ENCODE data around the gene TACC3.
A peak's percentile ranks its signal among the peaks of the same experiment; 100 is the strongest.

TACC3 gene

DNA sequence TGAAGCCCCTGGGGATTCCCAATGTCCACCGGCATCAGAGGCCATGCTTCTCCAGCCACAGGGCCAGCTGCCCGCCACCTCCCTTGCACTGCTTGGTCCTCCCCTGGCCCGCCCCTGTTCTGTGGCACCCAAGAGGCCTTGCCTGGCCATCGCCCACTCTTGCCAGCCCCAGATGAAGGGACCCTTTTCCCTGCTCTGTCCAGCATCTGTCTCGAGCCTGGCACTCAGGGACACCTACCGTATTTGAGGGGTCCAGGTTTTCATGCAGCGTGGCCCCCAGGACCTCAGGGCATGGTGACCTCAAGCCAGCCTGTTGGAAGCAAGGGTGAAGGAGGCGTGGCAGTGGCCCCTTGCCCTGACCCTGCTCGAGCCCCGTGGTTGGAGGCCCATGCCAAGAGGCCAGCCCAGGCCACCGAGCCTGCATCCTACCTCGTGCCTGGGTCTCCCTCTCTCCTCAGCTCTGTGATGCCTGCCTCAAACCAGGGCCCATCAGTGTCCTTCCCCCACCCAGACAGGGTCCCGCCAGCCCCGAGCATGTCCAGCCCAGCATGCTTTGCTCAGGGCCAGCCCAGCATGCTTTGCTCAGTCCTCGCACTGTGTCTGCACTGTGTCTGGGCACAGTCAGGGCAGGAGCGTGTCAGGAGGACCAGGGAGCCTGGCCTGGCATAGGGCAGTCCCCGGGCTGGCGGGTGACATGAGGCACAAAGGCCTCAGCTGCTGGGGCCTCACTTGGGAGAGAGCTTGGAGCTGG is 57.5 kb downstream of the TACC3 start:
- no peak for DNase-seq

DNA sequence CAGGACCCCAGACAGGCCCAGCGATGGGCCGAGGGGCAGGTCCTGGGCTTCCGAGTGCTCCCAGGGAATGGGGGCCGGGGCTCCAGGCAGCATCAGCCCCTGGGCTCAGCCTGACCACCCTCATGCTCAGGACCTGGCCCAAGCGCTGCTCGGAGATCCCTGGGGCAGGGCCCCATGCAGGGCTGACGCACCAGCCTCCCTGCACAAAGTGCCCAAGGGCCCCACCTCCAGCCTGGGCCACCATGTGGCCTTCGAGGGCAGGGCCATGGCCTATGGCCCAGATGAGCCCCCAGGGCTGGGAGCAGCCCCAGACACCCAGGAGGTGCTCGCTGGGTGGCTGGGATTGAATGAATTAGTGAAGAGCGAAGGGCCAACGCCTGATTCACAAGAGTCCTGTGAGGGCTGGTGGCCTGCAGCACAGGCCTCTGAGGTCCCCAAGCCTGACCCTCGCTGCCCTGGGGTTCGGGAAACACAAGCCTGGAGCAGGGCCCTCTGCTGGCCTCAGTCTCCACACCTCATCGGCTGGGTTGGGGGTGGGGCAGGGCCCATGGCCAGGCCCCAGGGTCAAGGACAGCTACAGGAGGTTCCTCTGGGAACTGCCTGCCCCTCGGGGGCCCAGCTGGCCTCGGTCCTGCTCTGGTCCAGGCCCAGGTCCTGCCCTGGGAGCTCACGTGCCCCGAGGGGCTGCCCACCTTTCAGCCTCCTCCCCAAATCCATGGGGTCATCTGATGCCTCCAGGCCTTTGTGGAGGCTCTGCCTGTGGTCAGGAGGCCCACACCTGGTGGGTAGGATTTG is 58.5 kb downstream of the TACC3 start:
- no peak for DNase-seq

DNA sequence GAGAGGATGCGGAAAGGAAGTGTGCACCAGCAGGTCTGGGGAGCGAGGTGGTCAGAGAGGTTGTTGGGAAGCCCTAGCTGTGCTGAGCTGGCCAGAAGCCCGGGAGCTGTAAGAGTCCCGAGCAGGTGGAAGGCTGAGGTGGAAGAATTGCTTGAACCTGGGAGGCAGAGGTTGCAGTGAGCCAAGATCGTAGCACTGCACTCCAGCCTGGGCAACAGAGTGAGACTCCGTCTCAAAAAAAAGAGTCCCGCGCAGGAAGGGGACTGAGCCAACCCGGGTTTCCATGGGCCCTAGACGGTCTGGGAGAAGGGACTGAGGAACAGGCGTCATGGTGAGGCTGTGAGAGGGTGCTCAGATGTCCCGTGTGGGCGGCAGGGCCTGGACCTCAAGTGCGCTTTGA is 59.1 kb downstream of the TACC3 start:
- no peak for DNase-seq

DNA sequence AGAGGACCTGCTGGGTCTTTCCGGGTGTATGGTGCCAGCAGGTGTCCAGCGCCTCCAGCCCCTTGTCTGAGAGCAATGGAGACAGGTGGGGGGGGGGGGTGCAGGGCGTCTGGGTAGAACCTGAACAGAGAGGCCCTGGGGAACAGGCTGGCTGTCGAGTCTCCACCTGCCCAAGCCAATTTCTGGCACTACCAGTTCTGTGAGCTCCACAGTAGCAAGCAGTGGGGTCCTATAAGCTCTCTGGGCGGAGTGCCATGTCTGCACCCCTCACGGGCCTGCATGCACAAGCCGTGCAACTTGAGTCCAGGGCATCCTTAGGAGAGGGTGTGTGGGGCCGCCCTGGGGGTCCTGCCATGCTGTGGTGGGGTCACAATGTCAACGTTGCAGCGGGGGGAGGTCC is 61.7 kb downstream of the TACC3 start:
- no peak for DNase-seq

DNA sequence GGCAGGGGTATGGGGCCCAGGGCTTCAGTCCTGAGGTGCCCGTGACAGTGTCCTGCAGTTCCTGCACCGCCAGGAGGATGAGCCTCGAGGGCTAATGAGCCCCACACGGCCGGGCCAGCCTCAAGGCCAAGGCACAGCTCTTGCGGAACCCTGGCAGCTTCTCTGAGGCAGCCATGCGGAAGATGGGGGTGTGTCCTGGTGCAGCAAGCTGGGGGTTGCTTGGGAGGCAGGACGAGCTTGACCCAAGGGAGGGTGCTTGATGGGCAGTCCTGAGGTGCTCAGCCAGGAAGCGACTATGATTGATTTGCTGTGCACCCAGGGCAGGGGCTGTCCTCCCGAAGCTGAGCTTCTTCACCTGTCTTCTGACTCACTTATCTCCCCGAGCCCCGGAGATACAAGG is 62.6 kb downstream of the TACC3 start:
- no peak for DNase-seq

DNA sequence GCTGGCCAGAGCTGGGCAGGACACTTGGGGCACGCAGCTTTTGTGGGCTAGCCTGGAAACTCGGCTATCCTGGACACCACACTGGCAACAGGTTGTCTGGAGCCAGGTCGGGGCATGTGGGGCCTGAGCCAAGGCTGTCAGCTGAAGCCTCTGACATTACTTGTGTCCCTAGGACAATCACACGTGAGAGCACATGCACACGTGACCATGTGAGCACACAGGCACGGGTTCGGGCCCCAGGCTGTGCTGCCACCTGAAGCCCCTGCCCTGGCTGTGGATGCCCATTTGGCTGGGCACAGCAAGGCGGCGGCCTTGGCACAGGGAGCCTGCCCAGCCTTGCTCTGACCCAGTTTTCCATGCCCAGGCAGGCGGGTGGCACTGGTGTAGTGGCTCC is 63.1 kb downstream of the TACC3 start:
- no peak for DNase-seq

DNA sequence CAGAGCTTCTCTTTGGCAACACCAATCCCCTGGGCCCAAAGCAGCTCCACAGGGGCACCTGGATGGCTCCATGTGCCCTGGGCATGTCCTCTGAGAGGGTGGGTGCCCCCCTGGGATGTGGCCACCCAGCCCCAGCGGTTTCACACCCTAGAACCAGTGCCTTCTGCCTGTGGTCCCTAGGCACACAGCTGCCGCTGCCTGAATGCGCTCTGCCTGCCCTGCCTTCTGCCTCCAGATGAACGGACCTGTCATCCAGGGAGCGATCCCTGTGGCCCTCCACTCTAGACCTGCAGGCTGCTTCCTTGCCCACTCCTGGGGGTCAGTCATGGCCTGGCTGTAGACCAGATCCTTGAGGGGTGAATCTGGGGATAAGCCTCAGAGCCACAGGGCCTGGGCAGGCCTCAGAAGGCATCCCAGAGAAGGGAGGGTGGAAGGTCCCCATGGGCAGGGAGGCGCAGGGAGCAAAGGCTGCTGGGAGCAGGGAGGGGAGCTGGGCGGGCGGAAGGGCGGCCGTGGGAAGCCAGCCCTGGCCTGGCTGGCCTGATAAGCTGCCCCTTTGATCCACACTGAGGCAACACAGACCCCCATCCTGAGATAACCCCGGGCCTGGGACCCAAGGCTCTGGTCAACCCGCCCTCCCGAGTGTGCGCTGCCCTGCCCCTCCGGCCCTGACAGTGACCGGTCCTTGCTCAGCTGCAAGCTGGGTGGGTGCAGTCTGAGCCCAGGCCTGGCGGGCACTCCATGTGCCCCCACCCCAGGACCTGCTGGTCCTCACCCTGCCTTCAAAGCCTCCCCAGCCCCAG is 63.7 kb downstream of the TACC3 start:
- no peak for DNase-seq

DNA sequence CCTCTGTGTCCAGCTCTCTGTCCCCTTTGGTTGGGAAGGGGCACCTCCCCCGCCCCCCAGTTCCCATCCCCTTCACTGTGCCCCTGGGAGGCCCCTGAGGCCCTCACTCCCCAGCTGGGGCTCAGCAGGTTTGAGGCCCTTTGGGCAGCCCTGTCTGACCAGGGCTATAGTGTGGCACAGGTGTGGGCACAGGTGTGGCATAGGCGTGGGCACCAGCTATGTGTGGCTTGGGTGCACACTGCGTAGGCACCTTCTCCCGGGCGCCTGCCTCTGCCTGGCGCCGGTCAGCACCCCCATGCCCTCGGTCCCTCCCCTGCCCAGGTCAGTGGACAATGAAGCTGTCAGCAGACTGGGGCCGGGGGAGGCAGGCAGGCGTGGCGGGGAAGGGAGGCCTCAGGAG is 64.3 kb downstream of the TACC3 start:
- no peak for DNase-seq

DNA sequence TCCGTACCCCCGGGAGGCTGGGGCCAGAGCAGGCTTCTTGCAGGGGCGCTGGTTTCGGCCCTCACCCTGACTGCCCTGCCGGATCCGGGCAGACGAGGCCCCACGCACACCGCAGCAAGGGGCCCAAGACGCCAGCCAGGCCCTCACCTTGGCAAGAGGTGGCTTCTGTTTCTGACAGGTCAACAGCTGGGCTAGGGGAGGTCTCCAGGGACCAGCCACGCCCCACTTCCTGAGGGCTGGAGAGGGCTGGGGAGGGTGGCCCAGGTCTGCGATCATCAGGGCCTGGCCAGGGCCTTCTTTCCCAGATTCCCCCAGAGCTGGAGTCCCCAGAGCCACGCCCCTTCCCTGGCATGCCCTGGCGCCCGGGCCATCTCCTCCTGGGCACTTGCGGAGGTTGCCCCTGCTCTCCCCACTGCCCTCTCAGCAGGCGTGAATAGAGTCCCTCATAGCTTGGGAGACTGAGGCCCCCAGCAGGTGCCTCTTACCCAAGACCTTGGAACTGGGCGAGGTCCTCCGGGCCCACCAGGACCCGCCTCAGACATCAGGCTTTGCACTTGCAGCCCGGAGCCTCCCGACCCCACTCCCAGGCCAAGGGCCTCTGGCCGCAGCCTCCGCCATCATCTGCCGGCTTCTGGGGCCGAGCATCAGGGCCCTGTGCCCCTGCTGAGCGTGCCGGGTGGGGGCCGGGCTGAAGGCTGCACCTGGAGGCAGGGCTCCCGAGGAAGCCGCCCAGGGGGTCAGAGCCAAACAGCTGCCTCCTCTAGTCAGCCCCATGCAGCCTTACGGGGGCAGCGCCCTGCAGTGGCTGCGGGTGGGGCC is 65.4 kb downstream of the TACC3 start:
- DNase-seq, result no peak

DNA sequence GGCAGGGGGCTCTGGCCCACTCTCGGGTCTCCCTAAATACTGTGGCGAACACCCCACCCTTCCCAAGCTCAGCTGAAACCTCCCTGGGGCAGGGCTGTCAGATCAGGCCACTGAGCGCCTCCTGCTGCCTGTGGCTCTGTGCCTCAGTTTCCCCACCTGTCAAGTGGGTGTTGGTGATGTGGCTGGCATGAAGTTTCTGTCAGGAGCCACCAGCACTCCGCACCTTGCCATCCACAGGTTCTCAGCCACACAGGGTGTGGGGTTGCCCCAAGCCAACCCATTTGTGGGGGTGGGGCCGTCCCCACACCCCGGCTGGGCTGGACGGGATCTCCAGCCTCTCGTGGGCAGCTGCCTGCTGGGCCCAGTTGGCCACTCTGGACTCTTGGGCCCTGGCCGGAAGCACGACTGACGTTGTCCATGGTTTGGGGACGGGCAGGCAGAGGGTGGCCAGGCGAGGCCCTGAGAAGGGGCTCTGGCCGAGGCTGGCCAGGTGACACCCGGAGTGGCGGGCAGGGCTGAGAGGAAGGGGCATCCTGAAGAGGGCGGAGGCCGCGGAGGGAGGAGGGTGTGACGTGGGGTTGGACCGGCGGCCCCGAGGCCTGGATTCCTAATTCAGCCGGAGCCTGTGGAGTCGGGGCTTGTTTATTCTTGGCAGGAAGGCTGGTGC is 66.2 kb downstream of the TACC3 start:
- DNase-seq, result no peak

DNA sequence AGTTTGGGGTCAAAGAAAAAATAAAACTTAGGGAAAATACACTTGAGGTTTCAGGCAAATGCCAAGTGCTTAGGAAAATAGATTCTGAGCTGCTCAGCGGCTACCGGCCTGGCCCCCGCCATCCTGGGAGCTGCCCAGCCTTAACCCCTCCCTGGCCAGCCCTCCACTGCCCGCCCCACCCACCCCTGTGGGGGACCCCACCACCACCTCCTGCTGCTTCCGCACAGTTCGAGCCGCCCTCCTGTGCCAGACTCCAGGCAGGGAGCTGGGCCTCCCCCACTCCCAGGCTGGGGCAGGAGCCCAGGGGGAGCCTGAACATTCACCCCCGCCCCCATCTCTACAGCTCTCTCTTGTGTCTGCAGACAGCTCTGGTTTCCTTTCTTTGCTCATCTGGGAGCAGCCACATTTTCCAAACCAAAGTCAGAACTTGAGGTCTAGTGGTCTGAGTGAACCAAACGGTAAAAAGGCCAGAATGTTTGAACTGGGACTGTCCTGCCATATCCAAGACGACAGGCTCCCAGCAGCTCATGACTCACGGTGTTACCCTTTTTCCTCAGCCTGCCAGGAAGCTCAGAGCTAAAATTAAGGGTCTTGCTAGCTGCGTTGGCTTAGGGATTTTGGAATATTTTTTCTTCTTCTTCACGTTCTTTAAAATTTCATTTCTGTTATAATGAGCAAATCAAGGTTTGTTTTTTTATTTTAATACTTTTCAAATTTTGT is 67.1 kb downstream of the TACC3 start:
- no peak for DNase-seq

DNA sequence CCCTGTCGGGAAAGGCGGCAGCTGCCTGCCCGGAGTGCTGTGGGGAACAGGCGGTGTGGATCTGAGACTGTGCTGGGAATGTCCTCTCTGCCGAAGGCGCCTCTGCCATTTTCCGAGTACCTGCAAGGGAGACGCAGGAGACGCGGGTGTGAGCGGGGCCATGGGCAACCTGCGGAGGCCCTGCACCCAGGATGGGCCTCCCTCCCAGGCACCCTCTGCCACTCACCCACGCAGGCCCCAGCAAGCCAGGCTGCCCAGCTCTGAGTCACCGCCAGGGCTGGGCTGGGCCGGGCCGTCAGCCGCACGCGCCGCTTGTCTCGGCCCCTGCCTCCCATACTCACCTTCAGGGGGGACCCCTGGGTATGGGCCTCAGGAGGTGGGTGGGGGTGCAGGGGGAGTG is 68.2 kb downstream of the TACC3 start:
- no peak for DNase-seq

DNA sequence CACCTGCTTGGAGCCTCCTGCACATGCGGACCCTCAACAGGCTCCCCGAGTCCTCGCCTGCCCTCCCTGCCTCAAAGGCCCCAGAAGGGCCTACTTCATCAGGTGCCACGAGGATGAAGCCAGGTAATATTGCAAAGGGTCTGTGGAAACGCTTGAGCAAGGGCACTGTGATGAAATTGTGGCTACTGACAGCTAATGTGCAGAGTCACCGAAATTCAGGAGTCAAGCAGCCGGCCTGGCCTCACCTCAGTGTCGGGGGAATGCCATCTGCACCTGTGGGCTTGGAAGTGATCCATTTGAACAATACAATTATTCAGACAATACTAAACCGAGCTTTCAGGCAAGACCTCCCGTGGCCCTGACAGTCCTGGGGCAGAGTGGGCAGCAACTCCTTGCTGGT is 68.7 kb downstream of the TACC3 start:
- no peak for DNase-seq

DNA sequence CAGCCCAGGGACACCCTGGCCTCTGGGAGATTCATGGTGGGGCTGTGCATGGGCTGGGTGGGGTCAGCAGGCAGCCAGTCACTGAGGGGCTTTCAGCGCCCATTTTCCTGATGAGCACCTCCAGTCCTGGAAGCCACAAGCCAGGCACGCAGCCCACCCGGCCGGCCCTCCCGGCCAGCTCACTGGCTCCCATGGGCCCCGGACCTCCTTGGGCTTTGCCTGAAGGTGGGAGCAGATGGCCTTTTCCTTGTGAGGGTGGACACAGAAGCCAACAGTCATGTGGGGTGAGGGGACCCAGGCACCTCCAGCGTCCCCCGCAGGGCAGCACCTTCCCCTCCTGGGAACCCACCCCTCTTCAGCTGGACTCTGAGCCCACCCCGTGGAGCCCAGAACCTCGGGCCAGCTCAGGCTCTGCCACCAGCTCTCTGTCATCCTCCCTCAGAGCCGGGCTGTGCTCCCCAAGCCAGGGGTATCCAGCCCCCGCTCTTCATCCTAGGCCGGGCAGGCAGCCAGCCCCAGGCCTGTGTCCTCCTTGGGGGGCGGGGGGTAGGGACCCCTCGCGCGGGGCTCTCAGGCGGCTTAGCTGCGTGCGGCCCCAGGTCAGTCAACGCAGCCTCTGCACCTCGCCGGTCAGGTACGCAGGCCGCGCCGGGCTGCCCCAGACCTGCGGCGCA is 71.0 kb downstream of the TACC3 start:
- DNase-seq, result no peak

DNA sequence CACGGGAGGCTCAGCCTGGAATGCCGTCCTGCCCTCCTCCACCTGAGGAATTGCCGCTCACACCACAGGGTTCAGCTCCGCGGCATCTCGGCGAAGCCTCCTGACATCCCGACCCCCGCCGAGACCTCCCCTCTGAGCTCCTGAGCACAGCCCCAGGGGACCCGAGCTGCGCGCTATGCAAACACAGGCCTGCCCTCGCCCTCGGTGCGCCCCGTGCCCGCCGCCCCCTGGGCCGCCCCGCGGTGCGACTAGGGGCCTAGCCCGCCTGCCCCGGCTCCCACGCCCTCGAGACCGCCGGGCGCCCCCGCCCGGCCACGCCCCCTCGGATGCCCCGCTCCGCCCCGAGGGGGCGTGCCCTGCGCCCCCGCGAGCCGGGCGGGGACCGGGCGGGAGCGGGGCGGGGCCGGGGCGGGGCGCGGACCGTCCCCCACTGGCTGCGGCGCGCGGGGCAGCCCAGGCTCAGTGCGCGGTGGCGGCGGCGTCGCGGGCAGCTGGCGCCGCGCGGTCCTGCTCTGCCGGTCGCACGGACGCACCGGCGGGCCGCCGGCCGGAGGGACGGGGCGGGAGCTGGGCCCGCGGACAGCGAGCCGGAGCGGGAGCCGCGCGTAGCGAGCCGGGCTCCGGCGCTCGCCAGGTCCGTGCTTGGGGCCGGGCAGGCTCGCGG is 71.6 kb downstream of the TACC3 start, which contains the start of gene FGFR3:
TSS of gene FGFR3 (plus strand) at position 462 of the 664 bp plus-strand sequence. CDS start 642 bp downstream, outside the sequence.
- peak; percentile 28 for DNase-seq

DNA sequence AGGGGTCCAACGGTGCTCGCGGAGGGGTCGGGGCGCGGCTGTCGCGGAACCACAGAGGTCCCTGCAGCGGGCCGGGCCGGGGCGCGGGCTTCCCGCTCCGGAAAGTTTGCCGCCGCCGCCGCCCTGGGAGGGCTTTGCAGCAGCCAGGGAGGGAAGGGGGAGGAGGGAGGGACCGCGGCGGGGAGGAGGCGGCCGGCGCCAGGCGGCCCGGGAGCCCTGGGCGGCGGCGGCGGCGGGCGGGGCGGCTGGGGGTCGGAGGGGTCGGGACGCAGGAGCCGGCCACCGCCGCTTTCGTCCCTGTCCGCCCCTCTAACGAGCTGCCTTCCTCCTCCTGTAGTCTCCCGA is 72.1 kb downstream of the TACC3 start:
- DNase-seq, result peak; percentile 41

DNA sequence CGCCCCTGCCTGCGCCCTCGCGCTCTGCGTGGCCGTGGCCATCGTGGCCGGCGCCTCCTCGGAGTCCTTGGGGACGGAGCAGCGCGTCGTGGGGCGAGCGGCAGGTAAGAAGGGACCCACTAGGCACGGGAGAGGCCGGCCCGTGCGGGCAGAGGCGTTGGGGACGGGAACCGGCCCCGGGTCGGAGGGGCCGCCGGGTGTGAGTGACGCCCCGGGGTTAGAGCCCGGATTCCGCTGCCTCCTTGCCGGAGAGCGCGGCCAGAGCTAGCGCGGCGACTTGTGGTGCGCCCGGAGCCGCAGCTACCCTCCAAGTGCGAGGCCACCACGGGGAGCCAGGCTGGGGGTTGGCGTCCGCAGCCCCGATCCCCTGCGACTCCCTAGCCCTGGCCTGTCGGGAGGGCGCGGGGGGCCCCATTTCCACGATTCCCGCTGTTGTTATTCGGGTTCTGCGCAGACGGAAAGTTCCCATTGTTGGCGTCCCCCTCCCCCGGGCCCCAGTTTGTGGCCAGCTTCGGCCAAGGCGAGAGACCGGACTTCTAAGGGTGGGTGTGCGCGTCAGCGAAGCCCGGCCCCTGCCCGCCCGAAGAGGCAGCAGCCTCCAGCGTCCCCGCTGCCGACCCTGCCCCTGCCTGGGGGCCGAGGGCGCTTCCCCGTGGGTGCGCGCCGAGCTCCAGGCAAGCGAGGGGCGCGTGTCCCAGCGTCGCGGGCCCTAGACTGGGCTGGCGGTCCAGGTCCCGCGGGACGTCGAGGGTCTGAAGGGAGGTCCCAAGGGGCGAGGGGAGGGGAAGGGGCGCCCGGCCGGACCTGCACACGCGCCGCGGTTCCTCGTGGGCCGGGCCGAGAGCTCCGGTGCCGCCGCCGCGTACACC is 72.9 kb downstream of the TACC3 start:
- no peak for DNase-seq

Data from T-helper 9 cell (primary cell).